Mesothelial cell of epicardium (in vitro differentiated cells): ENCODE results near the gene MTX2. TPM values are rescaled to one million over a fixed set of nuclear protein-coding genes. Genes with fewer than 3 reads are reported as not detected.

Source experiments
- DNase-seq, 2 experiments: peaks; one replicate each; pipeline ENCODE4 v3.0.0; 2021; ENCODE audit warnings: low spot score in 2 of 2; ENCODE audit not compliant: unreplicated experiment in 2 of 2
- H3K27ac Mint-ChIP-seq: 2 replicates; pipeline ENCODE4 v1.8.0; 2021; ENCODE audit warnings: mixed read lengths
- H3K27me3 Mint-ChIP-seq: 2 replicates; pipeline ENCODE4 v1.8.0; 2021; ENCODE audit warnings: low read depth, mixed read lengths
- H3K36me3 Mint-ChIP-seq: 2 replicates; pipeline ENCODE4 v1.8.0; 2021; ENCODE audit warnings: mixed read lengths
- H3K4me1 Mint-ChIP-seq: 2 replicates; pipeline ENCODE4 v1.8.0; 2021; ENCODE audit warnings: mixed read lengths
- H3K4me3 Mint-ChIP-seq: 2 replicates; pipeline ENCODE4 v1.8.0; 2021; ENCODE audit warnings: mild to moderate bottlenecking, moderate library complexity, mixed read lengths
- H3K9me3 Mint-ChIP-seq: 2 replicates; pipeline ENCODE4 v1.8.0; 2021; ENCODE audit warnings: mixed read lengths
- total RNA-seq: library from RNA; stranded (reverse); gene quantifications from 3 replicates; pipeline ENCODE4 v1.2.1, GENCODE V29; 2021
- TF ChIP-seq, protein P1 (sequence below): fragments of 200-600 bp; sonication (generic); IDR thresholded peaks from one replicate; pipeline ENCODE4 v1.5.0; 2021; ENCODE audit warnings: antibody characterized with exemption; ENCODE audit not compliant: unreplicated experiment

The MTX2 gene
- total RNA-seq, 1 donor from 2014 or later = 29.9 TPM

DNA sequence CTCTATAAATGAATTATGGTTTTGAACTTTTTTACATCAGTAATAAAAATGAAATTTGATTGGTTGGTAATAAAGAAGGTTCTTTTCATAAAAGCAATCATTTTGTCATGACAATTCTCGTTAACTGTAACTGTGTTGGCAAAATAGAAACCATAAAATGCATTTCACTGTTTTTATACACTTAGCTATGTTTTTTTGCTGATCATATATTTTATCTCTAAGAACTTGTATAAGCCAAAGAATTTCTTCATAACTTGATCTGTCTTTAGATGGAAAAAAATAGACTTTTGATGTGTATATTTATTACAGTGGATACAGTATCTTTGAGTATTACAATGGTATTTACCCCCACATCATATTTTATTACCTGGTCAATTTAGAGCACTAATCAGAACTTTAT is 9.7 kb downstream of the MTX2 start:
- TF ChIP-seq, protein P1, sequence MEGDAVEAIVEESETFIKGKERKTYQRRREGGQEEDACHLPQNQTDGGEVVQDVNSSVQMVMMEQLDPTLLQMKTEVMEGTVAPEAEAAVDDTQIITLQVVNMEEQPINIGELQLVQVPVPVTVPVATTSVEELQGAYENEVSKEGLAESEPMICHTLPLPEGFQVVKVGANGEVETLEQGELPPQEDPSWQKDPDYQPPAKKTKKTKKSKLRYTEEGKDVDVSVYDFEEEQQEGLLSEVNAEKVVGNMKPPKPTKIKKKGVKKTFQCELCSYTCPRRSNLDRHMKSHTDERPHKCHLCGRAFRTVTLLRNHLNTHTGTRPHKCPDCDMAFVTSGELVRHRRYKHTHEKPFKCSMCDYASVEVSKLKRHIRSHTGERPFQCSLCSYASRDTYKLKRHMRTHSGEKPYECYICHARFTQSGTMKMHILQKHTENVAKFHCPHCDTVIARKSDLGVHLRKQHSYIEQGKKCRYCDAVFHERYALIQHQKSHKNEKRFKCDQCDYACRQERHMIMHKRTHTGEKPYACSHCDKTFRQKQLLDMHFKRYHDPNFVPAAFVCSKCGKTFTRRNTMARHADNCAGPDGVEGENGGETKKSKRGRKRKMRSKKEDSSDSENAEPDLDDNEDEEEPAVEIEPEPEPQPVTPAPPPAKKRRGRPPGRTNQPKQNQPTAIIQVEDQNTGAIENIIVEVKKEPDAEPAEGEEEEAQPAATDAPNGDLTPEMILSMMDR = no peak
- Mint-ChIP-seq H3K27ac (no peak overlapping the region), H3K4me3 (no peak overlapping the region), H3K9me3 (no peaks in the 10 kb centered on the region), H3K27me3 (no peaks in the 10 kb centered on the region), H3K36me3 (peaks cover 4% of the 10 kb centered on the region), H3K4me1 (peaks cover 4% of the 10 kb centered on the region)
- DNase-seq = no peak

- no peak overlapping the region for H3K27ac Mint-ChIP-seq
- peaks cover 6% of the 10 kb centered on the region for H3K4me1 Mint-ChIP-seq
- peaks cover 4% of the 10 kb centered on the region for H3K36me3 Mint-ChIP-seq
- H3K27me3 Mint-ChIP-seq = no peaks in the 10 kb centered on the region
- H3K9me3 Mint-ChIP-seq = no peaks in the 10 kb centered on the region
- H3K4me3 Mint-ChIP-seq = no peak overlapping the region
- no peak for DNase-seq
- TF ChIP-seq, protein P1 = no peak
These were observed 10.9 kb downstream of the MTX2 start for GRCh38 chr2:176280156-176280555.

- Mint-ChIP-seq H3K4me1 (peaks cover 6% of the 10 kb centered on the region), H3K9me3 (no peaks in the 10 kb centered on the region), H3K36me3 (peaks cover 4% of the 10 kb centered on the region), H3K27ac (no peak overlapping the region), H3K27me3 (no peaks in the 10 kb centered on the region), H3K4me3 (no peak overlapping the region)
- no peak for DNase-seq
- TF ChIP-seq, protein P1 = no peak
These were observed 11.8 kb downstream of the MTX2 start for GRCh38 chr2:176280867-176281658.

DNA sequence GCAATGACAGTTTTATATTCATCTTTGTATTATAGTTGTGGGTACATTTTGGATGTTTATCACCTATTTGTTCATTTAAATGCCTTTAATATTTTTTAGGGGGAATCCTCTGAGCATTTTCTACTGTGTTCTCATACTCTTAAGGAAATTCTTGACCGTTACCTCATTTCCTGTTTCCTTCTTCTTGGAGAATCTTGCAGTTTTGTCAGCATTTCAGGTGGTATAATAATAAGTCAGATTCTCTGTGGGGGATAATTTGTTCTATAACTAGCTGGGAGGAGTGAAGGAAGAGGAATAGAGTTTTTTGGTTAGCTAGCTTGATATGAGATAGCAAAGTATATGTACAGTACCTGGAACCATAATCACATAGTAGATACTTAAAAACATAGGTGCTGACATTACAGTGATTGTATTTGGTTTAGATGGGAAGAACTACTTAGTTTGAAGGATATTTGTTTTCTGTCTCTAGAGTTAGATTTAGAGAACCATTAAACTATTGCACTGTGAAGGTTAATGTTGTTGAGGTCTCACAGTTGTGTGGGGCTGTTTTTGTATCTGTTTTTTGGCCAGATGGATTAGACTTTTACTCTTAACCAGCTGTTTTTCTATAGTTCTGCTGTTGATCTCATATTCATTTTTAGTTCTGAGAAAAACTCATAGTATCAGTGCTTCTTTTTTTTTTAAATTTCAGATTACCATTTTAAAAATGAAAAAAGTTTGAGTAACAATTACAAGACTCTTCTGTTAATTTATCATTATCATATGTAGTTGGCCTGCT is 14.2 kb downstream of the MTX2 start:
- no peak for DNase-seq
- H3K27ac Mint-ChIP-seq = no peak overlapping the region

DNA sequence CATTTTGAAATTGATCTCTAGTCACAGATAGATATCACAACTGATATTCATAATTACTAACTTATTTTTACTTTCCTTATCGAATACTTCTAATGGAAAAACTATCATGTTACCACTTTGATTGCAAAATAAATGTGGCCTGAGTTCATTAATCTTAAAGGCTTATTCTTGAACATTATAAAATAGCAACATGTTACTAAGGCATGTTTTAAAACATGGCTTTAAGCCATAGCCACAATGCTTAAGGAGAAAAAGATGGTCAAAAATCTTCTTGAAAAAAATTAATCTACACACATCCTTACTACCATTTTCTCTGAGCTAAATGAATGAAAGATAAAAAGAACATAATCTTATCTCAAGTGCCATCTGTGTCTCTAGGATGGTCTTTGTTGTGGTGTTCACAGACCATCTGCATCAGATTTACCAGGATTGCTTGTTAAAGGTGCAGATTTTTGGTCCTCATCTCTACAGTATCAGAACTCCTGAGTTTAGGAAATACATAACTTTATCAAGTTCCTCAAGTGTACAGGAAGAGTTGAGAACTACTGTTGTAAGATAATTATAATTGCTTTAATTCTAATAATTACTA is 15.3 kb downstream of the MTX2 start:
- Mint-ChIP-seq H3K9me3 (peaks cover 3% of the 10 kb centered on the region), H3K4me1 (peaks cover 10% of the 10 kb centered on the region), H3K4me3 (no peak overlapping the region), H3K27ac (no peak overlapping the region), H3K27me3 (no peaks in the 10 kb centered on the region), H3K36me3 (peaks cover 5% of the 10 kb centered on the region)
- TF ChIP-seq, protein P1 = no peak
- no peak for DNase-seq

More for the DNA sequence above, 14.2 kb downstream of the MTX2 start:
- Mint-ChIP-seq H3K4me3 (no peak overlapping the region), H3K27me3 (no peaks in the 10 kb centered on the region), H3K9me3 (peaks cover 1% of the 10 kb centered on the region), H3K4me1 (peaks cover 9% of the 10 kb centered on the region), H3K36me3 (peaks cover 5% of the 10 kb centered on the region)
- TF ChIP-seq, protein P1 = no peak
